HFF-Myc (cell line): ENCODE results near the gene MYLK.

Source experiments
- DNase-seq: peaks from one replicate; pipeline ENCODE4 v3.0.0-alpha.2; 2011; ENCODE audit warnings: low read depth; ENCODE audit errors: extremely low read depth
- H3K4me3 ChIP-seq: replicated peaks from 2 replicates; pipeline ENCODE4 v1.5.1; 2011; ENCODE audit warnings: low read depth, mild to moderate bottlenecking, control low read depth, low read length
- CTCF ChIP-seq: IDR thresholded peaks from 2 replicates; pipeline ENCODE4 v1.5.1; 2012; ENCODE audit warnings: mild to moderate bottlenecking, low read depth, low read length, control low read depth; ENCODE audit errors: missing control alignments

The MYLK gene

GRCh38 chr3:123695152-123695551, 189.0 kb downstream of the MYLK start:
- no peak for TF ChIP-seq CTCF
- DNase-seq, result no peak
- no peak overlapping the region for H3K4me3 ChIP-seq

- TF ChIP-seq CTCF, result no peak
- DNase-seq, result no peak
These were observed 189.6 kb downstream of the MYLK start for GRCh38 chr3:123694366-123695087.

GRCh38 chr3:123693584-123694190, 190.4 kb downstream of the MYLK start:
- no peak for TF ChIP-seq CTCF
- H3K4me3 ChIP-seq, result no peak overlapping the region
- DNase-seq, result no peak

More at GRCh38 chr3:123694366-123695087, 189.6 kb downstream of the MYLK start:
- H3K4me3 ChIP-seq, result no peak overlapping the region

GRCh38 chr3:123692671-123693070, 191.5 kb downstream of the MYLK start:
- no peak for TF ChIP-seq CTCF
- DNase-seq, result no peak
- no peak overlapping the region for H3K4me3 ChIP-seq

GRCh38 chr3:123692041-123692440, 192.1 kb downstream of the MYLK start:
- H3K4me3 ChIP-seq, result no peak overlapping the region
- no peak for DNase-seq
- no peak for TF ChIP-seq CTCF

- DNase-seq, result no peak
- H3K4me3 ChIP-seq, result no peak overlapping the region
- TF ChIP-seq CTCF, result no peak
These were observed 194.3 kb downstream of the MYLK start for GRCh38 chr3:123689831-123690230.
